Measurements from ENCODE around the gene DOCK4.

GRCh38 chr7:112255388-112255720, 49.2 kb upstream of the DOCK4 start:
- TF ChIP-seq CTCF (IDR thresholded peaks at IDR 0.05; ENCODE audit: low read depth, low read length, missing input control) (no peak), MAX (IDR thresholded peaks at IDR 0.05) (no peak), RAD21 (IDR thresholded peaks at IDR 0.05) (no peak), ZBTB33 (IDR thresholded peaks at IDR 0.05) (no peak), TAF1 (conservative IDR thresholded peaks at IDR 0.05) (no peak), EGR1 (IDR thresholded peaks at IDR 0.05; ENCODE audit: low read depth in 2 of 2) (no peak), GABPA (IDR thresholded peaks at IDR 0.05 in 1 of 2, conservative IDR thresholded peaks at IDR 0.05 in 1 of 2) (no peak), JUND (IDR thresholded peaks at IDR 0.05) (no peak), NR2F2 (IDR thresholded peaks at IDR 0.05) (no peak), YY1 (IDR thresholded peaks at IDR 0.05) (no peak), SP1 (IDR thresholded peaks at IDR 0.05) (no peak)
- TF ChIP-seq, protein P1, sequence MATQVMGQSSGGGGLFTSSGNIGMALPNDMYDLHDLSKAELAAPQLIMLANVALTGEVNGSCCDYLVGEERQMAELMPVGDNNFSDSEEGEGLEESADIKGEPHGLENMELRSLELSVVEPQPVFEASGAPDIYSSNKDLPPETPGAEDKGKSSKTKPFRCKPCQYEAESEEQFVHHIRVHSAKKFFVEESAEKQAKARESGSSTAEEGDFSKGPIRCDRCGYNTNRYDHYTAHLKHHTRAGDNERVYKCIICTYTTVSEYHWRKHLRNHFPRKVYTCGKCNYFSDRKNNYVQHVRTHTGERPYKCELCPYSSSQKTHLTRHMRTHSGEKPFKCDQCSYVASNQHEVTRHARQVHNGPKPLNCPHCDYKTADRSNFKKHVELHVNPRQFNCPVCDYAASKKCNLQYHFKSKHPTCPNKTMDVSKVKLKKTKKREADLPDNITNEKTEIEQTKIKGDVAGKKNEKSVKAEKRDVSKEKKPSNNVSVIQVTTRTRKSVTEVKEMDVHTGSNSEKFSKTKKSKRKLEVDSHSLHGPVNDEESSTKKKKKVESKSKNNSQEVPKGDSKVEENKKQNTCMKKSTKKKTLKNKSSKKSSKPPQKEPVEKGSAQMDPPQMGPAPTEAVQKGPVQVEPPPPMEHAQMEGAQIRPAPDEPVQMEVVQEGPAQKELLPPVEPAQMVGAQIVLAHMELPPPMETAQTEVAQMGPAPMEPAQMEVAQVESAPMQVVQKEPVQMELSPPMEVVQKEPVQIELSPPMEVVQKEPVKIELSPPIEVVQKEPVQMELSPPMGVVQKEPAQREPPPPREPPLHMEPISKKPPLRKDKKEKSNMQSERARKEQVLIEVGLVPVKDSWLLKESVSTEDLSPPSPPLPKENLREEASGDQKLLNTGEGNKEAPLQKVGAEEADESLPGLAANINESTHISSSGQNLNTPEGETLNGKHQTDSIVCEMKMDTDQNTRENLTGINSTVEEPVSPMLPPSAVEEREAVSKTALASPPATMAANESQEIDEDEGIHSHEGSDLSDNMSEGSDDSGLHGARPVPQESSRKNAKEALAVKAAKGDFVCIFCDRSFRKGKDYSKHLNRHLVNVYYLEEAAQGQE (IDR thresholded peaks at IDR 0.05) = no peak

Measured in liver (tissue), 3 donors.